A549 treated with DMSO at 1 μM for 4 hours (cell line): ENCODE data around the gene POGK. TPM values are rescaled to one million over a fixed set of nuclear protein-coding genes. Genes with fewer than 3 reads are reported as not detected.

ENCODE experiments used
- total RNA-seq: library from RNA; stranded (reverse); fragments of 200-300 nt; extraction: Qiagen RNA extraction; gene quantifications from 5 replicates; pipeline ENCODE4 v1.2.3, GENCODE V29; 2022; ENCODE audit warnings: low read depth

The POGK gene, protein sequence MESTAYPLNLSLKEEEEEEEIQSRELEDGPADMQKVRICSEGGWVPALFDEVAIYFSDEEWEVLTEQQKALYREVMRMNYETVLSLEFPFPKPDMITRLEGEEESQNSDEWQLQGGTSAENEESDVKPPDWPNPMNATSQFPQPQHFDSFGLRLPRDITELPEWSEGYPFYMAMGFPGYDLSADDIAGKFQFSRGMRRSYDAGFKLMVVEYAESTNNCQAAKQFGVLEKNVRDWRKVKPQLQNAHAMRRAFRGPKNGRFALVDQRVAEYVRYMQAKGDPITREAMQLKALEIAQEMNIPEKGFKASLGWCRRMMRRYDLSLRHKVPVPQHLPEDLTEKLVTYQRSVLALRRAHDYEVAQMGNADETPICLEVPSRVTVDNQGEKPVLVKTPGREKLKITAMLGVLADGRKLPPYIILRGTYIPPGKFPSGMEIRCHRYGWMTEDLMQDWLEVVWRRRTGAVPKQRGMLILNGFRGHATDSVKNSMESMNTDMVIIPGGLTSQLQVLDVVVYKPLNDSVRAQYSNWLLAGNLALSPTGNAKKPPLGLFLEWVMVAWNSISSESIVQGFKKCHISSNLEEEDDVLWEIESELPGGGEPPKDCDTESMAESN
- total RNA-seq = 27.0 to 33.8 TPM (median 29.5 TPM) in 5 replicates

DNA sequence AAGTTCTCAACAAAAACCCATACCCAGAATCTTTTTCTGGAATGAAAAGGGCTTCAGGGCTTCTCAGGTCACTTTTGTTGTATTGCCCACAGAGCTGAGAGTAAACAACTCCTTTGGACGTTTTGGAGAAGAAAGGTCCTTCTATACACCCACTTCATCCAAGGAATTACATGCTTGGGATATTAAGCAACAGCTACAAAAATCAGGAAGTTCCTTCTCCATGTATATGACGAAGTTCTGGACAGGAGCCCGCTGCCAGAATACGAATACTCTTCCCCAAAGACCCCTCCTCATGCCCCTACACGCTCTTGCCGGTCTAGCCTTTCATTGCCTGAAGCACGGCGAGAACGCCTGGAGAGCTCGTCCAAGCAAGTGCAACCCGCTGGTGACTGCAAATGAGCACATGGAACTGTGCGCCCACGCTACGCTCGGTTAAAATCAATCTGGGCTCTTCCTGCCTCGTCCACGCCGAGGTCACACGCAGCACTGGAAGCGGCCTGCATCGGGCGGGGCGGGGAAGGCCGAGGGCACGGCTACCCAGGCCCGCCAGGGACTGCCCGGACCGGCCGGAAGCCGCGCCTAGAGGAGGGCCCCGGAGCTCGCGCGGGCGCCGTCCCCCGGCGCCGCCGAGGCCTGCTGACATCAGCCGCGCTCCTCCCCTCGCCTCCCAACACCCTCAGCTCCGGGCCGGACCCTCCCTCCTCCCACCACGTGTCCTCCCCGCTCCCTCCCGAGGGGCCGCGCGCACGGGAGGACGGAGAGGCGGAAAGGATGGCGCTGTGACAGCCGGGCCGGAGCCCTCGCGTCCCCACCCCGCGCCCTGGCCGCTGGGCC, at the start of gene POGK:
Gene POGK, plus strand, starts transcription at position 710 of the 834 bp plus-strand sequence. CDS start 1,482 bp downstream, outside the sequence.

DNA sequence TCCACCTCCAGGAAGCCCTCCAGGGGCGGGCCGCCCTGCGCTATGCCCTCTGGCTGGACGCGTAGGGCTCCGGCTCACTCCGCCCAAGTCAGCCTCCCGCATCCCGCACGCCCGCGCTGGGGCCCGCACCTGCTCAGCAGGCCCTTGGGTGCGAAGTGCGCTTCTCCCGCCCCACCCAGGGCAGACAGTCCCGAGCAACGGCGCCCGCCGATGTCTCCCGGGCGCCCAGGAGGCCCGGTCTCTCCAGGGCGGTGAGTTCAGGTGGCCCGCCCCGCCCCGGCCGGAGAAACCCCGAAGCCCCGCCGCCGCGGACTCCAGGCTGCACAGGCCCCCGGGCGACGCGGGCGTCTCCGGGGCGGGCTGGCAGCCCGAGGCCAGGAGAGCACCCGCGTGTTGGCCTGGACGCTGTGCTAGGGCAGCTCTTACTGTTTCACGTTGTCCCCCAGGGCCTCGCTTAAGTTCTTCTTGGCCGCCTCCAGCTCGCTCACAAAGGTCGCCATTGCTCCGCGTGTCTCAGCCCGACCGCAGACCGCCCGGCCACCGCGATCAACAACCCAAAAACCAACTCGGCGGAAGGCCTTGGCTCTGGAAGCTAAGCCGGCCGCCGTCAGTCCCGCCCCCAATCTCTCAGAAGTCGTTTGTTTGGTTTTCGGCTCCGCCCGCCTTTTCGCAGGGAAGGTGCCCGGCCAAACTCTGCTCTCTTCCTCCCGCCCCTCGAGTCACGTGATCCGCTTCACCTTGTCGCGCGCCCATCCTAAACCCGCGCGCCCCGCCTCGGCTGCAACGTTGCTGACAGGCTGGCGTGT, 36.7 kb downstream of the POGK start, which contains the start of gene TADA1:
Gene TADA1, minus strand, starts transcription at position 531 of the 806 bp plus-strand sequence. Its CDS starts 31 bp downstream, at position 500.

Other genes starting within 250 kb of the POGK start
- gene TADA1, start 36.8 kb downstream of the POGK start, total RNA-seq = 11.0 to 14.4 TPM (median 13.9 TPM) in 5 replicates
- 0.02 to 0.08 TPM (median 0.04 TPM) in 4 of 5 replicates, not detected in the other for gene ILDR2, start 136.1 kb downstream of the POGK start, total RNA-seq
- gene MAEL, start 149.8 kb downstream of the POGK start, total RNA-seq = not detected in 5 replicates